Measurements from ENCODE around the gene PVR.

DNA sequence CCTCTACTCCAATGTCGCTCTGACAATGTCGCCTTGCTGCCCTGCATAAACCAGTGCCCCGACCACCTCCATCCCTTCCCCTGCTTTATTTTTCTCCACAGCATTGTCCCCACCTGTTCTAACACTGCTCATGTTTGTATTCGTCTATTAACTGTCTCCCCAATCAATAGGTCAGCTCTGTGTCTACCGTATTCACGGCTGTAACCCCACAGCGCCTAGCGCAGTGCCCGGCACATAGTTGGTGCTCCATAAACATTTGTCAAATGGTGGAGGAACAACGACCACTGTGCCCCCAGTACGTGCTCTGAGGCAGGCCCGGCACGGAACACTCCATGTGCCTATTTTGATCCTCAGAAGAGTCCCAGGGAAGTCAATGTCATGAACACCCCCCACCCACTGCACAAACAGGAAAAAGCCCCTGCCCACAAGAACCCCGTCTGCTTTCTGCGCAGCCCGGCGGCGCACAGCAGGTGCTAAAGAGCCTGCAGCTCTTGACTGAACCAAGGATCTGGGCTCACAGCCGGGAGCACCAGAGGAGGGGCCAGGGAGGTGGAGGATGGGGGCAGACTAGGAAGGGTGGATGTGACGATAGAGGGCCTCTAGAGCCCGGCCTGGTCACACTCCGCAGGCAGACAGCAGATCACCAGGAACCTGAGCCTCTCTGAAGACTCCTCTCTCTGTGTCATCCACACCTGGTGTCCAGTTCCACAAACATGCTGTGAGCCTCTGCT is 53.4 kb downstream of the PVR start:
- no peak for TF ChIP-seq EZH2 (IDR thresholded peaks at IDR 0.05; ENCODE audit: low read depth)
- TF ChIP-seq, protein P1, sequence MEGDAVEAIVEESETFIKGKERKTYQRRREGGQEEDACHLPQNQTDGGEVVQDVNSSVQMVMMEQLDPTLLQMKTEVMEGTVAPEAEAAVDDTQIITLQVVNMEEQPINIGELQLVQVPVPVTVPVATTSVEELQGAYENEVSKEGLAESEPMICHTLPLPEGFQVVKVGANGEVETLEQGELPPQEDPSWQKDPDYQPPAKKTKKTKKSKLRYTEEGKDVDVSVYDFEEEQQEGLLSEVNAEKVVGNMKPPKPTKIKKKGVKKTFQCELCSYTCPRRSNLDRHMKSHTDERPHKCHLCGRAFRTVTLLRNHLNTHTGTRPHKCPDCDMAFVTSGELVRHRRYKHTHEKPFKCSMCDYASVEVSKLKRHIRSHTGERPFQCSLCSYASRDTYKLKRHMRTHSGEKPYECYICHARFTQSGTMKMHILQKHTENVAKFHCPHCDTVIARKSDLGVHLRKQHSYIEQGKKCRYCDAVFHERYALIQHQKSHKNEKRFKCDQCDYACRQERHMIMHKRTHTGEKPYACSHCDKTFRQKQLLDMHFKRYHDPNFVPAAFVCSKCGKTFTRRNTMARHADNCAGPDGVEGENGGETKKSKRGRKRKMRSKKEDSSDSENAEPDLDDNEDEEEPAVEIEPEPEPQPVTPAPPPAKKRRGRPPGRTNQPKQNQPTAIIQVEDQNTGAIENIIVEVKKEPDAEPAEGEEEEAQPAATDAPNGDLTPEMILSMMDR (conservative IDR thresholded peaks at IDR 0.05) = no peak
